Esophagus (tissue), 2 donors: ENCODE data around the gene PAX3. TPM values are rescaled to one million over a fixed set of nuclear protein-coding genes. Genes with fewer than 3 reads are reported as not detected.
A peak's percentile ranks its signal among the peaks of the same experiment; 100 is the strongest.

Experiments
- H3K27ac ChIP-seq, 2 donors: one replicate each; pipeline ENCODE4 v1.5.1; 2013; ENCODE audit warnings: low read depth in 2 of 2, mild to moderate bottlenecking in 2 of 2, inconsistent platforms in 1 of 2, low read length in 1 of 2, moderate library complexity in 1 of 2
- H3K27me3 ChIP-seq, 2 donors: one replicate each; pipeline ENCODE4 v1.6.1; 2013; ENCODE audit warnings: low read length in 2 of 2, control low read depth in 1 of 2, mild to moderate bottlenecking in 1 of 2; ENCODE audit not compliant: insufficient read depth in 2 of 2, control insufficient read depth in 1 of 2
- H3K36me3 ChIP-seq, 2 donors: one replicate each; pipeline ENCODE4 v1.6.1; 2013; ENCODE audit warnings: low read length in 1 of 2; ENCODE audit not compliant: control insufficient read depth in 2 of 2, insufficient read depth in 2 of 2
- H3K4me1 ChIP-seq, 2 donors: one replicate each; pipeline ENCODE4 v1.6.1; 2013; ENCODE audit warnings: low read length in 1 of 2; ENCODE audit not compliant: control insufficient read depth in 2 of 2, insufficient read depth in 2 of 2
- H3K4me3 ChIP-seq, 2 donors: one replicate each; pipeline ENCODE4 v1.5.1; 2013; ENCODE audit warnings: low read length in 2 of 2, mild to moderate bottlenecking in 2 of 2, low read depth in 1 of 2, moderate library complexity in 1 of 2
- H3K9me3 ChIP-seq, 2 donors: one replicate each; pipeline ENCODE4 v1.6.1; 2013; ENCODE audit warnings: mild to moderate bottlenecking in 2 of 2, low read depth in 1 of 2, low read length in 1 of 2, moderate library complexity in 1 of 2; ENCODE audit not compliant: control insufficient read depth in 2 of 2, insufficient read depth in 1 of 2
- WGBS, 2 donors: extraction: QIAGEN DNeasy Blood & Tissue Kit; methylation state at CpG; one replicate each; pipeline ENCODE4 v1.1.7; 2013; 5-methylcytosine and 5-hydroxymethylcytosine counted together
- polyA plus RNA-seq, 2 donors: library from polyadenylated mRNA; stranded (reverse); fragments of 200-250 nt; gene quantifications; one replicate each; pipeline ENCODE4 v1.2.3, GENCODE V29; 2013
- donor health status: healthy with polysubstance abuse.
- donor health status: Bipolar disorder and iron deficiency.

The PAX3 gene
- polyA plus RNA-seq, 2 donors: not detected

DNA sequence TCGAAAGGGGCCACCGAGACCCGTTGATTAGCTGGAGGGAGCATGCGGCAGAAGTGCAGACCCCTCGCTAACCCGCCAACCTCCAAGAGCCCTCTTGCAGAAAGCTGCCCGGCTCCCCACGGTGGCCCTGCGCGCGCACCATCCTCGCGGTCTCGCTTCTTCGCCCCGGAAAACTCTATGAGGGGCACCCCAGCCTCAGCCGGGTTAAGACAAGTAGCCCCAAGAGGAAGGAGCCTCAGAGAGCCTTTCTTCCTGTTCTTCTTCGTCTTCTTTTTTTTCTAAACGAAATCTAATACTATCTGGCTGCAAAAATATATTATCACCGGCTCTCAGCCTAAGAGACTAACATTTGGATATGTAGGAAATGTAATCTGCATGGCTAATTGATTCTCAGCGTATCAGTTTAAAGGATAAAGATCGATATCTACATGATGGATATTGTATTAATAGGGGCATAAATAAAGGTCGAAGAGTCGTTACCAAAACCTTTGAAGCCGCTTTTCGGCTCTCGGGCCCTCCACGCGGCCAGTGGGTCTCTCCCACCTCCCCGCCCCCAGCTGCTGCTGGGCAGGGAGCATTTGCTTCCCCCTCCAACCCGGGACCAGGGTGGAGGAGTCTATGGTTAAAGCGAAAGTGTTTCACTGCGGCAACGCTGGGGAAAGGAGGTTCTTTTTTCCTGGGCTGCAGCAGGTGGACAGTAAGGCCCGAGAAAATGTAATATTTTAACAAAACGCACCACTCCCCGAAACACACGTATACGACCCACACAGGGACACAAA, 6.1 kb upstream of the PAX3 start:
- H3K36me3 ChIP-seq: no peaks in the 10 kb centered on the region
- peaks cover 5 to 67% of the 10 kb centered on the region in 2 donors for H3K27me3 ChIP-seq
- peak overlapping the region; percentile 25 to 54 for H3K4me3 ChIP-seq
- WGBS, 2 donors: 10 to 11% methylated on average over 39 of the region's 39 CpGs
- H3K4me1 ChIP-seq: peaks cover 14% of the 10 kb centered on the region in 2 donors
- H3K9me3 ChIP-seq: peaks cover 0 to 3% of the 10 kb centered on the region in 2 donors
- no peak overlapping the region for H3K27ac ChIP-seq

DNA sequence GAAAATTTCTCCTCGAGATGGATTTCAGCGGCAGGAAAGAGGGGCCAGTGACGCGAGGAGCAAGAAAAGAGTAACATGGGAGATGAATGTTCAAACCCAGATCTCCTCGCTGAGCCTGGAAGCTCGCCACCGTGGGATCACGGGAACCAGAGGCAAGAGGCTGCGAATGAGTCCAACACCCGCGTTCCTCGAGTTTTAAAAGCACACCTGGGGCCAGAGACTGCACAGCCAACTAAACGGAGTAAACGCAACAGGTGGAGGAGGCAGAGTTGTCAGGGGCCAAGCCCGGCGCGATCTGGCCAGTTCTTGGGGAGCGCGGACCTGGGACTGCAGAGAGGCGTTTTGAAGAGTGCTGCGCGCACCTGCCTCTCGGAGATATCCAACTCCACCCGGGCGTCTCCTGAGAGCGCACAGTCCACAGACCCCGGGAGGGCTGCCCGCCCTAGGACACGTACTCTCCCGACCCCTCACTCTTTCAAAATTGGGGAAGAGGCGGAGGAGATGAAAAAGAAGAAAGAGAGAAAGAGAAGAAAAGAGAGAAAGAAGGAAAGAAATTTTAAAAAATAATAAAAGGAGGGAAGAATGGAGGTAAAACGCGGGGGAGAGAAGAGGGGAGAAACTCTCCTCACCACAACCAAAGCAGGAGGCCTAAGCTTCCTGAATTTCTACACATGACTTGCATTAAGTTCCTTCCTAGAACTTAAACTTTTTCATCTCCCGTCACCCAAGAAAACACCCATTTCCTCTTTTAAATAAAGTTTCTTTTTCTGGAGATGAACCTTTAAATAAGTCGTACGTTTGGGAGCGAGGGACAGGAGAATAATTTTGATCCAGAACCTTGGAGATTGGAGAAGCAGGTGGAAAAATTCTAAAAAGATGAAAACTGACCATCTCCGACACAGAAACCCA, 5.3 kb upstream of the PAX3 start:
- Histone ChIP-seq H3K36me3 (no peaks in the 10 kb centered on the region), H3K4me1 (peaks cover 15 to 16% of the 10 kb centered on the region in 2 donors), H3K4me3 (no peak overlapping the region), H3K27ac (no peak overlapping the region), H3K9me3 (peaks cover 0 to 3% of the 10 kb centered on the region in 2 donors), H3K27me3 (peaks cover 5 to 70% of the 10 kb centered on the region in 2 donors)
- WGBS, 2 donors: 10 to 13% methylated on average over 38 of the region's 38 CpGs

DNA sequence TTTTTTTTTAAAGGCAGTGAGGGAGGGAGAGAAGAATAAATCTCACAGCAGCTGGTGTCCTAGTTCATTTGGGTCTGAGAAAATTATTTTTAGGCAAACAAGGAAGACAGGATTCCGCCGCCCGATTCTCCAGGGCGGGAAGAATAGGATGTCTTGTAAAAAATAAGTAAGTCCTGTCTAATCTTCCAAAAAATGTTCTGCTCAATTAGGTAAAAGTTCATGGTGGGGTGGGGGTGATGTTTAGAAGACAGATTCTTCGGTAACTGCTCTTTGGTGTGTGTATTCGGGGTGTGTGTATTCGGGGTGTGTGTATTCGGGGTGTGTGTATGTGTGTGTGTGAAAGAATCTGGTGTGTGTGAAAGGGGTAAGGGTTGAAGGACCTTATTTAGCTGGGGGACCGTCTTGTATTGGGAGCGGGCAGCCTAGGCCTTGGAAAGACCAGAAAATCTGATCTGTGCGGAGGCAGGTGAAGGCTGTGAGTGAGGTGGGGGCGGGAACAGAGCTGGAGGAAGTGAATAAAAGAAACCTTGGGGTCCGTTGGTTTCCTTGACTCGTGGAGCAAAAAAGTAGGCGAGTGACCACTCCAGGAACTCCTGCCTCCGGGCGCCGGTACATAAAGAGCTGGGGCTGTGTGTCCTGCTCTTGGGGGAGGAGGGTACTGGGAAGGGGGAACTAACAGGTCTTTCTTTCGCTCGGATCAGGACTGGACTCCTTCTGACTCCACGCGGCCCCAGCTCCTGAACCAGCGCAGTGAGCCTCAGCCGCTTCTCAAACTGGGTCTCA, 4.4 kb upstream of the PAX3 start:
- Histone ChIP-seq H3K9me3 (peaks cover 0 to 3% of the 10 kb centered on the region in 2 donors), H3K27ac (no peak overlapping the region), H3K36me3 (no peaks in the 10 kb centered on the region), H3K4me3 (no peak overlapping the region), H3K4me1 (peaks cover 19 to 21% of the 10 kb centered on the region in 2 donors), H3K27me3 (peaks cover 5 to 71% of the 10 kb centered on the region in 2 donors)
- WGBS, 2 donors: 15 to 23% methylated on average over 24 of the region's 24 CpGs

DNA sequence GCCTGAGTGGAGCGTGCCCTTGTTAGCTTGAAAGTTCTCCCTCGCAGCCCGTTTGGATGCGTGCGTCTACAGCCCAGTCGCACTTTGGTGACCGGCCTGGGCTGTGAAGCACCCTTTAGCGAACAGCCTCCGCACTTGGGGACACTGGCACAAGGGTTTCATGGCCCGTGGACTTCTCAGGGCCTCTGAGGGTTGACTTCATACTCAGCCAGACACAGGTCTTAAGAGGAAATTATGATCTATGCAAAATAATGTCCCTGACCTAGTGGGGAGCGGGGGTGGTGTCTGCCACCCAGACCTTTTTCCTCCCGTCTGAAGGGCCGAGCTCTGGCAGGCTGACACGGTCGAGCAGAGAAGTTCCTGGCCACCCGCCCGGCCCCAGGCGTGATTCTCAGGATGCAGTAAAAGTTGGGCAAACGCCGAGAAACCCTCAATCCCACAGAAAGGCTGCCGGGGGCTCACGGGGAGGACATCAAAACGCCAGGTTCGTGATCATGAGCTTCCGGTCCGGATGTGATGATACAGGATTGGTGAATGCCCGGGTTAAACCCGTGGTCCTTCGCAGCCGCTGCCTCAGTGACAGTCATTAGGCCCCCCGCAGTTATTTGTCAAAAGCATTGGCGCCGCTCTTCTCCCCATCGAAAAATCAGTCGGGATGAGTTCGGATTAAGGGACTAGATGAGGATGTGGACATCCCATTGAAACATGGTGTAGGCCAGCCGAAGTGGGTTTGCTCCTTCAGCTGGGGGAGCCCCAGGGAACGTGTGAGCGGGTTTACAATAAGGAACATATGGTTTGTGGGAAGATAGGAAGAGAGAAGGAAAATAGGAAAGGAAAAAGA, 3.6 kb upstream of the PAX3 start:
- H3K4me1 ChIP-seq: peaks cover 21 to 23% of the 10 kb centered on the region in 2 donors
- H3K27ac ChIP-seq: no peak overlapping the region
- 9 to 11% methylated on average over 39 of the region's 39 CpGs for WGBS, 2 donors
- no peaks in the 10 kb centered on the region for H3K36me3 ChIP-seq
- H3K9me3 ChIP-seq: peaks cover 0 to 1% of the 10 kb centered on the region in 2 donors
- no peak overlapping the region for H3K4me3 ChIP-seq
- peaks cover 5 to 71% of the 10 kb centered on the region in 2 donors for H3K27me3 ChIP-seq

DNA sequence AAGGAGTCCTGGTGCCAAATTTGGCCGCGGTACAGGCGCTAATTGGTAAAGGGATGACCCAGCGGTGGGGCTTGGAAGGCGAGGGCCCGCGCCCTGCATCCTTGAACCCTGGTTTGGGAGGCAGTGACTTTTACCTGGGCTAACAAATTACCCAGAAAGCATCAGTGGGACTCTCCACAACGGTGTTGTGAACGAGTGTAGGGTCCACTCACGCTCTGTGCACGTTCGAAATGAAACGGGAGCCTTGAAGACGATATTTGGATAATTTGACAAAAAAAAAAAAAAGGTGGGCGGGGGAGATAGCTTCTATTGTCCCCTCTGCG, 3.0 kb upstream of the PAX3 start:
- Histone ChIP-seq H3K4me3 (no peak overlapping the region), H3K4me1 (peaks cover 20 to 23% of the 10 kb centered on the region in 2 donors), H3K27me3 (peaks cover 5 to 71% of the 10 kb centered on the region in 2 donors), H3K27ac (no peak overlapping the region), H3K9me3 (peaks cover 0 to 1% of the 10 kb centered on the region in 2 donors), H3K36me3 (no peaks in the 10 kb centered on the region)
- 8 to 9% methylated on average over 16 of the region's 16 CpGs for WGBS, 2 donors

DNA sequence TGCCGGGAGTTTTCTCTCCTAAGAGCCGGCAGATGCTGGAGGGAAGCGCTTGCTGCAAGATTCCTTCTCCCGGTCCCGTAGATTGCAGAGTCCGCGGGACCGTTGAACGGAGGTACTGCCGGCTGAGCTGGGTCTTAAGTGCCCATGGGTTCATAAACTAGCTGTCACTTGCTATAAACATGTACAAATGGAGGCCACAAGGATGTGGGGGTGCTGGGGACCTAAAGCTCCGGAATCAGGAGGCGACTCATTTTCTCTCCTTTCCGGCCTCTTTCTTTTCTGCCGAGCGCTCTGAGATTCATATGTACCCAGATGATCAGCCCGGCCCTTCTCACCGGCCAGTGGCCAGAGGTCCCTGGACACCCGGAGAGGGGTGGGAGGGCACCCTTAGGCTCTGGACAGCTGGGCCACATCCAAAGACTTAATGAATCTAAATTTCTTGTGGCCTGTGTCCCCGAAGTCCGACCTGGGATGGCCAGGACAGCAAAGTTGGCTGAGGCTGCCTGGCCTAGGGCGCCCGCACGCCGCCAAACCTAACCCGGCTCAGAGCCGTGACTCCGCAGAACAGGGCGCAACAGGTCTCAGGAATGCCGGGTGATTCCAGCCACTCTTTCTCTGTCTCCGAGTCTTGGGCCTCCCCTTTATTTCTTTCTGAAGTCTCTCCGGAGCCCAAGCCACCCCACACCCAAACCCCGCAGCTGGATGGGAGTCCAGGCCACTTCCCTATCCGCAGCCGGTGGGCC, 2.4 kb upstream of the PAX3 start:
- peaks cover 0 to 1% of the 10 kb centered on the region in 2 donors for H3K9me3 ChIP-seq
- peaks cover 5 to 71% of the 10 kb centered on the region in 2 donors for H3K27me3 ChIP-seq
- H3K36me3 ChIP-seq: no peaks in the 10 kb centered on the region
- 8 to 10% methylated on average over 33 to 34 of the region's 34 CpGs for WGBS, 2 donors
- H3K27ac ChIP-seq: no peak overlapping the region
- H3K4me3 ChIP-seq: no peak overlapping the region
- H3K4me1 ChIP-seq: peaks cover 16 to 23% of the 10 kb centered on the region in 2 donors

DNA sequence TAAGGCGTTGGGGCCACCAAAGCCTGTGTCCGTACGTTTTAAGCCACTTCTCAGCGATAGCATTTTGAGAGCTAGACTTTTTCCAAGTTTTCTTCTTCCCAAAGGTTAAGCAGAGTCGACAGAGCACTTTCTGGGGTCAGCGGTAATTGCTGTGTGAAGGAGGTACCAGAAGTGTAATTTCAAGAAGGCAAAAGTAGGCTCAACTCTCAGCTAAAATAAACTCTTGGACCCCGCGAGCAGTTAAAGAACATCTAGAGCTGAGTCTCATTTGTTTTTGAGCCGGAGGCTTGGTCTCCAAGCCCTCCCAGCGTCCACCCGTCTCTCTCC, 1.9 kb upstream of the PAX3 start:
- peaks cover 12 to 23% of the 10 kb centered on the region in 2 donors for H3K4me1 ChIP-seq
- WGBS, 2 donors: 10 to 13% methylated on average over 11 of the region's 11 CpGs
- H3K36me3 ChIP-seq: no peaks in the 10 kb centered on the region
- peaks cover 0 to 1% of the 10 kb centered on the region in 2 donors for H3K9me3 ChIP-seq
- H3K27me3 ChIP-seq: peaks cover 5 to 67% of the 10 kb centered on the region in 2 donors
- no peak overlapping the region for H3K27ac ChIP-seq
- no peak overlapping the region for H3K4me3 ChIP-seq

DNA sequence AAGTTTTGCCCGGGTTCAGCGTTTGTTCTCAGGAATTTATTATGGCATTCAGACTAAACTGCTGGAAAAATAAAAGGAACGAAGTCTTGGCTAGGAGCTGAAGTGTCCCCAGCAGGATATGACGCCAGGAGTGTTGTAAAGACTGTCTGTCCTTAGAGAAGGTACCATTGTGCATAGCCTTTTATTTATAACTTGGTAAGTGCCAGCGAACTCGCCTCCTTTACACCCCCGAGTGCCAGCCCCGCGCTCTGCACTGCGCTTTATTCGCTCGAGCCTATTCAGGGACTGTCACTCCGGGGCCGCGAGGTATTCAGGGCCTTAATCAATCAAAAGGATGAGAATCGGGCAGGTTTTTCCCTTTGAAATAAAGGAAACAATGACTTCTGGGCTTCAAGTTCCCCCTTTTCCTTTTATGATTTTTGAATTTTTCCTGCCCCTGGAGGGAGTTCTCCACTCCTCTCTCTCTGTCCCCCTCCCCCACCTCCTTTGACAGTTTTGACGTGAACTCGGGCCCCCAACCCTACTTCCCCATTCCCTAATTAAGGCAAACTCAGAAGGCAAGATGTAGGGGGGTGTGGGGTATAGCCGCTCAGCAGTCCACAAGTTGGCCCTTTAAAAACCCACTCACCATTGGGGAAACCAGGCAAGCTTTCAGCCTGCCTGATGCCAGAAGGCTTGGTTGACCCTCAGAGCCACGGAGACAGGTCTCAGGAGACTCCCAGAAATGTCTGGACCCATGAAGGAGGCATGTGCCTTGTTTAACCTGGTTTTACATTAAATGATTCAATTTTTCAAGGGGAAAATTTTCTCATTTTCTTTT, 1.3 kb upstream of the PAX3 start:
- Histone ChIP-seq H3K4me1 (peaks cover 9 to 25% of the 10 kb centered on the region in 2 donors), H3K27ac (no peak overlapping the region), H3K4me3 (no peak overlapping the region), H3K27me3 (peaks cover 5 to 64% of the 10 kb centered on the region in 2 donors), H3K9me3 (peaks cover 0 to 1% of the 10 kb centered on the region in 2 donors), H3K36me3 (no peaks in the 10 kb centered on the region)
- WGBS, 2 donors: 9 to 13% methylated on average over 20 of the region's 20 CpGs
